ENCODE measurements around the gene NEIL3. TPM values are rescaled to one million over a fixed set of nuclear protein-coding genes. Genes with fewer than 3 reads are reported as not detected.

The NEIL3 gene
- total RNA-seq, 1 donor from 2014 or later = 10.1 TPM

Other genes starting within 250 kb of the NEIL3 start
- 12.8 and 19.5 TPM in 2 replicates for gene AGA, start 132.6 kb downstream of the NEIL3 start, total RNA-seq (ENCODE audit: low replicate concordance)